ENCODE results near the gene MSRB3. TPM values are rescaled to one million over a fixed set of nuclear protein-coding genes. Genes with fewer than 3 reads are reported as not detected.
A peak's percentile ranks its signal among the peaks of the same experiment; 100 is the strongest.

Gene MSRB3
- total and polyA plus RNA-seq, 8 donors: 21.7 to 50.5 (median 28.1) TPM

- no peak overlapping the region for H3K4me3 ChIP-seq
- no peak overlapping the region for H3K27ac ChIP-seq
- H3K9me3 ChIP-seq: no peaks in the 10 kb centered on the region
- ATAC-seq: no peak
- intact Hi-C loops (cut with DNase I): no loop called here
- no peaks in the 10 kb centered on the region for H3K4me1 ChIP-seq
- no peaks in the 10 kb centered on the region for H3K27me3 ChIP-seq
- TF ChIP-seq CTCF (IDR thresholded peaks at IDR 0.05): no peak
- no peak for DNase-seq
- no peaks in the 10 kb centered on the region for H3K36me3 ChIP-seq
Measured at GRCh38 chr12:65318186-65318685, 39.8 kb downstream of the MSRB3 start.

GRCh38 chr12:65319688-65320200 is 41.3 kb downstream of the MSRB3 start:
- Histone ChIP-seq H3K36me3 (no peaks in the 10 kb centered on the region), H3K9me3 (no peaks in the 10 kb centered on the region), H3K27me3 (no peaks in the 10 kb centered on the region), H3K27ac (no peak overlapping the region), H3K4me3 (no peak overlapping the region), H3K4me1 (no peaks in the 10 kb centered on the region)
- peak; percentile 88 for ATAC-seq
- DNase-seq: peak in 1 of 4 donors; percentile 35
- intact Hi-C loops (cut with DNase I): no loop called here
- TF ChIP-seq CTCF (IDR thresholded peaks at IDR 0.05): no peak

- TF ChIP-seq CTCF (IDR thresholded peaks at IDR 0.05): no peak
- no peaks in the 10 kb centered on the region for H3K36me3 ChIP-seq
- no peaks in the 10 kb centered on the region for H3K9me3 ChIP-seq
- ATAC-seq (no peak), DNase-seq (no peak)
- H3K27me3 ChIP-seq: no peaks in the 10 kb centered on the region
- no peak overlapping the region for H3K4me3 ChIP-seq
- H3K4me1 ChIP-seq: no peaks in the 10 kb centered on the region
- intact Hi-C loops (cut with DNase I): no loop called here
- H3K27ac ChIP-seq: no peak overlapping the region
Measured at GRCh38 chr12:65323070-65323469, 44.6 kb downstream of the MSRB3 start.

GRCh38 chr12:65324056-65324455 is 45.6 kb downstream of the MSRB3 start:
- no peak for ATAC-seq
- no peaks in the 10 kb centered on the region for H3K9me3 ChIP-seq
- intact Hi-C loops (cut with DNase I): no loop called here

GRCh38 chr12:65324551-65324950 is 46.1 kb downstream of the MSRB3 start:
- no peaks in the 10 kb centered on the region for H3K9me3 ChIP-seq
- H3K36me3 ChIP-seq: no peaks in the 10 kb centered on the region
- no peak for TF ChIP-seq CTCF (IDR thresholded peaks at IDR 0.05)
- no peak overlapping the region for H3K4me3 ChIP-seq
- intact Hi-C loops (cut with DNase I): no loop called here
- no peak overlapping the region for H3K27ac ChIP-seq
- no peak for ATAC-seq
- no peaks in the 10 kb centered on the region for H3K27me3 ChIP-seq
- no peak for DNase-seq
- H3K4me1 ChIP-seq: no peaks in the 10 kb centered on the region

More at GRCh38 chr12:65324056-65324455, 45.6 kb downstream of the MSRB3 start:
- no peaks in the 10 kb centered on the region for H3K36me3 ChIP-seq
- DNase-seq: no peak
- no peak overlapping the region for H3K4me3 ChIP-seq
- no peak for TF ChIP-seq CTCF (IDR thresholded peaks at IDR 0.05)
- no peaks in the 10 kb centered on the region for H3K27me3 ChIP-seq
- no peak overlapping the region for H3K27ac ChIP-seq
- no peaks in the 10 kb centered on the region for H3K4me1 ChIP-seq
